ENCODE measurements around the gene SNHG17.
"Not testable (repeated sequence)": the region's sequence is repeated elsewhere in the genome, so short reads cannot be mapped to it uniquely, and the experiment has no call there.

GRCh38 chr20:38461167-38461566 lies 26.0 kb upstream of the SNHG17 start:
- not testable (repeated sequence) for TF ChIP-seq POLR2A (IDR thresholded peaks at IDR 0.05); CTCF (IDR thresholded peaks at IDR 0.05 in 8 of 11, conservative IDR thresholded peaks at IDR 0.05 in 3 of 11); POLR2AphosphoS5 (IDR thresholded peaks at IDR 0.05)
